NCI-H1105 treated with DMSO at 0.1 percent for 48 hours (cell line): ENCODE results near the gene OR10A4.
A peak's percentile ranks its signal among the peaks of the same experiment; 100 is the strongest.
"Not testable (repeated sequence)": the region's sequence is repeated elsewhere in the genome, so short reads cannot be mapped to it uniquely, and the experiment has no call there.

Experiments
- DNase-seq: peaks from one replicate; lab custom pipeline; 2025; lab: John Stamatoyannopoulos, UW

OR10A4 gene

DNA sequence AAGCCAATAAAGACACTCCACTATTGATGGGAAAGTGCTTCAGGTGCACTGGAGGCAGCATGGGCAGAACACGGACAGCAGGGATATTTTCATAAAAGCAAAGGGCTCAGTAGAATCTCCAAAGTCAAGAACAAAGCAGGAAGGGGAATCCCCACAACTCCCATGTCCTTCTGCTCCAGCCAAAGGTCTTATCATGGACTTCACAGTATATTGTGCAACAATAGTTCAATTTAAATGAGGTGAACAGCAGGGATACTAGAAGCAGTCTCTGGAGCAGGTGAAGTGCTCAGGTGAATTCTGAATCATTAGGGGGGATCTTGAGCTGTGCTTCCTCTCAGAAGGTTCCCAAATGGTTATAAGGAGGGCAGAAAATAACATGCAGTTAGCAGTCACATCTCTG, 22.5 kb downstream of the OR10A4 start:
- DNase-seq, result no peak

- no peak for DNase-seq
Observed at GRCh38 chr11:6900327-6900999, 24.0 kb downstream of the OR10A4 start.

DNA sequence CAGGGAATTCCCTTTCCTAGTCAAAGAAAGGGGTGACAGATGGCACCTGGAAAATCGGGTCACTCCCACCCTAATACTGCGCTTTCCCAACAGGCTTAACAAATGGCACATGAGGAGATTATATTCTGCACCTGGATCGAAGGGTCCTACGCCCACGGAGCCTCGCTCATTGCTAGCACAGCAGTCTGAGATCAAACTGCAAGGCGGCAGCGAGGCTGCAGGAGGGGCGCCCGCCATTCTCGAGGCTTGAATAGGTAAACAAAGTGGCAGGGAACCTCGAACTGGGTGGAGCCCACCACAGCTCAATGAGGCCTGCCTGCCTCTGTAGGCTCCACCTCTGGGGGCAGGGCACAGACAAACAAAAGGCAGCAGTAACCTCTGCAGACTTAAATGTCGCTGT, 28.4 kb downstream of the OR10A4 start:
- DNase-seq, result not testable (repeated sequence)

GRCh38 chr11:6911378-6911777, 35.0 kb downstream of the OR10A4 start:
- no peak for DNase-seq

- DNase-seq, result no peak
Observed at GRCh38 chr11:6911948-6912347, 35.5 kb downstream of the OR10A4 start.

- no peak for DNase-seq
Observed at GRCh38 chr11:6919698-6920097, 43.3 kb downstream of the OR10A4 start.

DNA sequence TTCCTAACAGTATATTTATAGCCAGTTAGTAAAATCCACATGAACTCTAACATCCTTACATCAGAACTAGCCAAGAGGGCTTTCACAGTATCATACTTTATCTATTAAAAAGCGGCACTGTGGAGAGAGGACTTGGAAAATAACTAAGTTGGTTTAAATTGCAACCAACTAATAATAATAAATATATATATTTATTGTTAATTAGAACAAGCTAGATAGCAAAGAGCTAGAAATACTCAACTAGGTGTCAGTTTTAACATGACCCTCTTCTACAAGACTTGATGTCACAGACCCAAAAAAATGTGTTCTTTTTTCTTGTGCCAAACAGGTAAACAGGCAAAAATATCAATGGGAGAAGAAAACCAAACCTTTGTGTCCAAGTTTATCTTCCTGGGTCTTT, 44.3 kb downstream of the OR10A4 start, which contains the start of gene OR2D3:
Gene OR2D3, plus strand, starts transcription at position 301 of the 400 bp plus-strand sequence. Its CDS starts 0 bp downstream, at position 301.
- DNase-seq, result no peak

- DNase-seq, result no peak
Observed at GRCh38 chr11:6925007-6925577, 48.7 kb downstream of the OR10A4 start.

GRCh38 chr11:6925636-6926207, 49.3 kb downstream of the OR10A4 start:
- DNase-seq, result no peak

- DNase-seq, result peak; percentile 62
Observed at GRCh38 chr11:6926208-6927029, 50.0 kb downstream of the OR10A4 start, which contains the start of gene ZNF215. Gene ZNF215 (plus strand): TSS chr11:6926426. CDS start chr11:6932273, 5,847 bp downstream.

GRCh38 chr11:6927030-6927617, 50.7 kb downstream of the OR10A4 start:
- peak; percentile 90 for DNase-seq
